Hematopoietic multipotent progenitor cell treated with erythropoietin and hydrocortisone succinate and interleukin-3 and kit ligand, for 17 days (in vitro differentiated cells): ENCODE measurements around the gene SLC25A28.

Experiments
- DNase-seq: peaks from one replicate; pipeline ENCODE4 v3.0.0-alpha.2; 2015; ENCODE audit warnings: low spot score

SLC25A28 gene

GRCh38 chr10:99619851-99620710, at the start of gene SLC25A28:
SLC25A28 (minus strand) TSS chr10:99620439; CDS start chr10:99620335, 104 bp downstream.
- peak; percentile 99 for DNase-seq

GRCh38 chr10:99667108-99667751, 47.0 kb upstream of the SLC25A28 start:
- DNase-seq: no peak

- DNase-seq: no peak
These were observed 45.1 kb upstream of the SLC25A28 start for GRCh38 chr10:99665304-99665703.

- peak; percentile 39 for DNase-seq
These were observed 41.1 kb upstream of the SLC25A28 start for GRCh38 chr10:99661377-99661763.

DNA sequence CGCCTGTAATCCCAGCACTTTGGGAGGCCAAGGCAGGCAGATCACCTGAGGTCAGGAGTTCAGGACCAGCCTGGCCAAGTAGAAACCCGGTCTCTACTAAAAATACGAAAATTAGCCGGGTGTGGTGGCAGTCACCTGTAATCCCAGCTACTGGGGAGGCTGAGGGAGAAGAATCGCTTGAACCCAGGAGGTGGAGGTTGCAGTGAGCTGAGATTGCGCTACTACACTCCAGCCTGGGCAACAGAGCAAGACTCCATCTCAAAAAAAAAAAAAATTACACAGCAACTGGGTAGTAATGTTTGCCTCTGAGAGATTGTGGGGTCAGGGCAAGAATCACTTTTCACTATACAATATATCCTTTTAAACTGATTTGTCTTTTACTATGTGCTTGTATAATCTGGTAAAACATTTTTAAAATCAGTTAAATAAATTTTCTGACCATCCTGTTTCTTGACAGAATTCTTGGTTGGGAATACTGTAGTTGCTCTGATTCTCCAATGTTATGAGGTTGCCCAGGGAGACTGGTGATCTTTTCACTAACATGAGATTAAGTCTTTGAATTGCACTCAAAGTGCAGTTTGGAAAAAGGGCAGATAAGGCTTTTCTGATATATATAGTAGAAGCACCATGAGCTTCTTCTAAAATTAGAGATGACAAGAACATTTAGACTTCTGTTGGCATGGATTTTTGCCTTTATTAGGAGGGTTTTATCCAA, 40.6 kb upstream of the SLC25A28 start:
- no peak for DNase-seq

DNA sequence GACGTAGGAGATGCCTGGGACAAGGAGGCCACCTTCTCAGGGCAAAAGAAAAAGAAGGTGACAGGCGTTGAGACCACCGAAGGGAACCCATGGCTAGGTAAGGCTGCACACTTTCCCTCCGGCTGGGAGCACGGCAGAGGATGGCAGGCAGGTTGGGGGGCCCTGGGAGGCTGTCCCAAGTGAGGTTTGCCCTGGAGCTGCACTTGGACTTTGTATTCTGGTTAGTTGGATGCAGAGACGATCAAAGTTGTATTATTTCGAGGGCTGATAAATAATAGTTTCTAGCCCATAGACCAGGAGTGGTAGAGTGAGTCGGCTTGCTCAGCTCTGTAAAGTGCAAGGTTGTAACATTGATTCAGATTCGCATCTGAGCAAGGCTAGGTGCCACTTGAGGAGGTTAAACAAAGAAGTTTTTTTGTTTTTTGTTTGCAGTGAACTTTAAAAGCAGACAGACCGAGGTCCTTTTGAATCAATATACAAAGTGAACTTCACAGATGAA, 39.7 kb upstream of the SLC25A28 start:
- DNase-seq: no peak

- peak; percentile 88 for DNase-seq
These were observed 39.0 kb upstream of the SLC25A28 start, which contains the start of gene ENTPD7 for GRCh38 chr10:99659031-99659867. ENTPD7 (plus strand) TSS chr10:99659509; CDS start chr10:99659957, 448 bp downstream.

- DNase-seq: no peak
These were observed 38.4 kb upstream of the SLC25A28 start for GRCh38 chr10:99658622-99659030.

GRCh38 chr10:99656199-99657064, 36.2 kb upstream of the SLC25A28 start:
- DNase-seq: no peak

- no peak for DNase-seq
These were observed 34.3 kb upstream of the SLC25A28 start for GRCh38 chr10:99654390-99655175.

- DNase-seq: no peak
These were observed 32.7 kb upstream of the SLC25A28 start for GRCh38 chr10:99652800-99653390.

DNA sequence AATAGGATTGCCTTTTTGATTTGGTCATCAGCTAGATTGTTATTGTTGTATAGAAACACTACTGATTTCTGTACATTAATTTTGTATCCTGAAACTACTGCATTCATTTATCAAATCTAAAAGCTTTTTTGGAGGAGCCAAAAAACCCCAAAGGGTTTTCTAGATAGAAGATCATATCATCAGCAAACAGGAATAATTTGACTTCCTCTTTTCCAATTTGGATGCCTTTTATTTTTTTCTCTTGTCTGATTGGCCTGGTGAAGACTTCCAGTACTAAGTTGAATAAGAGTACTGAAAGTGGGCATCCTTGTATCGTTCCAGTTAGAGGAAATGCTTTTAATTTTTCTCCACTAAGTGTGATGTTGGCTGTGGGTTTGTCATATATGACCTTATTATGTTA, 28.5 kb upstream of the SLC25A28 start:
- DNase-seq: no peak

DNA sequence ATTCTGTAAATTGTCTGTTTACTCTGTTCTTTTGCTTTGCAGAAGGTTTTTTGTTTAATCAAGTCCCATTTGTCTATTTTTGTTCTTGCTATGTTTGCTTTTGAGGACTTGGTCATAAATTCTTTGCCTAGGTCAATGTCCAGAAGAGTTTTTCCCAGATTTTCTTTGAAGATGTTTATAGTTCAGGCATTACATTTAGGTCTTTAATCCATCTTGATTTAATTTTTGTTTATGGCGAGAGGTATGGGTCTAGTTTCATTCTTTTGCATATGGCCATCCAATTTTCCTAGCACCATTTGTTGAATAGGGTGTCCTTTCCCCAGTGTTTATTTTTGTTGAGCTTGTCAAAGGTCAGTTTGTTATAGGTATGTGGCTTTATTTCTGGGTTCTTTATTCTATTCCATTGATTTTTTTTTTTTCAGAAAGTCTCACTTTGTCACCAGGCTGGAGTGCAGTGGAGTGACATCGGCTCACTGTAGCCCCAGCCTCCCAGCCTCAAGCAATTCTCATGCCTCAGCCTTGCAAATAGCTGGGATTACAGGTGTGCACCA, 27.4 kb upstream of the SLC25A28 start:
- no peak for DNase-seq

- no peak for DNase-seq
These were observed 13.6 kb upstream of the SLC25A28 start for GRCh38 chr10:99633832-99634231.

- no peak for DNase-seq
These were observed 11.3 kb upstream of the SLC25A28 start for GRCh38 chr10:99631496-99631895.

- no peak for DNase-seq
These were observed 10.8 kb upstream of the SLC25A28 start for GRCh38 chr10:99630991-99631390.

DNA sequence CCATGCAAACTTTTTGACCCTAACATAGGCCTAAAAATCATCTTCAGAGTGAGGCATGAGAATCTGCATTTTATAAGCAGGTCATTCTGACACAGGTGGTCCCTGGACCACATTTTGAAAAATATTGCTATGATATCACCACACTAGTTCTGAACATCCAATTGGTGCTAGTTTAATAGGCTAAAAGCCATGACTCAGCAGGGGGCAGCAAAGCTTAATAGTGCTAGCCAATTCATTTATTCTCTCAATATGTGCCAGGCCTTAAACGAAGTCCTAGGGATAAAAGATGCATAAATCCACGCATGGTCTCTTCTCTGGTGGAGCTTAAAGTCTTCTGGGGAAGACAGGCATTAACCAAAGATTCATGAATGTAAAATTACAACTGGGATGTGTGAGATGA, 10.2 kb upstream of the SLC25A28 start:
- DNase-seq: peak; percentile 53

- DNase-seq: no peak
These were observed 9.4 kb upstream of the SLC25A28 start for GRCh38 chr10:99629625-99629978.
